HPDE6-E6E7 (cell line): ENCODE data around the gene NOP53.
"Not testable (repeated sequence)": the region's sequence is repeated elsewhere in the genome, so short reads cannot be mapped to it uniquely, and the experiment has no call there.

ENCODE experiments used
- DNase-seq: peaks from one replicate; pipeline ENCODE4 v3.0.0; 2011; ENCODE audit warnings: missing footprints; ENCODE audit errors: extremely low spot score

The NOP53 gene

GRCh38 chr19:47718415-47719046, 26.8 kb upstream of the NOP53 start:
- not testable (repeated sequence) for DNase-seq

- peak; percentile 91 for DNase-seq
Observed at GRCh38 chr19:47719047-47719859, 26.1 kb upstream of the NOP53 start.

GRCh38 chr19:47720669-47721422, 24.5 kb upstream of the NOP53 start:
- DNase-seq, result no peak

- no peak for DNase-seq
Observed at GRCh38 chr19:47723581-47723940, 21.8 kb upstream of the NOP53 start.

- peak; percentile 81 for DNase-seq
Observed at GRCh38 chr19:47725759-47726401, 19.5 kb upstream of the NOP53 start.

- no peak for DNase-seq
Observed at GRCh38 chr19:47726467-47726866, 18.9 kb upstream of the NOP53 start.

GRCh38 chr19:47728295-47728694, 17.1 kb upstream of the NOP53 start:
- DNase-seq, result not testable (repeated sequence)

- DNase-seq, result peak; percentile 91
Observed at GRCh38 chr19:47729468-47729798, 15.9 kb upstream of the NOP53 start.

- peak; percentile 48 for DNase-seq
Observed at GRCh38 chr19:47729799-47730520, 15.4 kb upstream of the NOP53 start.

GRCh38 chr19:47730521-47730889, 14.8 kb upstream of the NOP53 start:
- DNase-seq, result no peak

- no peak for DNase-seq
Observed at GRCh38 chr19:47730910-47731309, 14.4 kb upstream of the NOP53 start.

- no peak for DNase-seq
Observed at GRCh38 chr19:47735131-47735530, 10.2 kb upstream of the NOP53 start.

GRCh38 chr19:47740866-47741519, 4.4 kb upstream of the NOP53 start:
- DNase-seq, result no peak

GRCh38 chr19:47741544-47742140, 3.7 kb upstream of the NOP53 start:
- DNase-seq, result no peak

GRCh38 chr19:47742634-47743033, 2.7 kb upstream of the NOP53 start:
- DNase-seq, result no peak

GRCh38 chr19:47746129-47746528, 783 bp downstream of the NOP53 start:
- DNase-seq, result not testable (repeated sequence)

- DNase-seq, result no peak
Observed at GRCh38 chr19:47749326-47749725, 4.0 kb downstream of the NOP53 start.

GRCh38 chr19:47750752-47751151, 5.4 kb downstream of the NOP53 start:
- DNase-seq, result no peak

GRCh38 chr19:47752440-47753211, 7.3 kb downstream of the NOP53 start:
- DNase-seq, result no peak
